Activated CD4-positive, alpha-beta T cell treated with anti-CD3 and anti-CD28 coated beads for 4 hours (primary cell): Measurements from ENCODE around the gene LAMC3.
"Not testable (repeated sequence)": the region's sequence is repeated elsewhere in the genome, so short reads cannot be mapped to it uniquely, and the experiment has no call there.

ENCODE experiments used
- DNase-seq, 2 donors: peaks; one replicate each; pipeline ENCODE4 v3.0.0-alpha.2; 2020

The LAMC3 gene

GRCh38 chr9:131082774-131083512, 74.0 kb downstream of the LAMC3 start:
- no peak for DNase-seq

- no peak for DNase-seq
Measured at GRCh38 chr9:131084661-131085369, 75.8 kb downstream of the LAMC3 start.

- no peak for DNase-seq
Measured at GRCh38 chr9:131085370-131086122, 76.6 kb downstream of the LAMC3 start.

- no peak for DNase-seq
Measured at GRCh38 chr9:131087354-131087893, 78.5 kb downstream of the LAMC3 start.

DNA sequence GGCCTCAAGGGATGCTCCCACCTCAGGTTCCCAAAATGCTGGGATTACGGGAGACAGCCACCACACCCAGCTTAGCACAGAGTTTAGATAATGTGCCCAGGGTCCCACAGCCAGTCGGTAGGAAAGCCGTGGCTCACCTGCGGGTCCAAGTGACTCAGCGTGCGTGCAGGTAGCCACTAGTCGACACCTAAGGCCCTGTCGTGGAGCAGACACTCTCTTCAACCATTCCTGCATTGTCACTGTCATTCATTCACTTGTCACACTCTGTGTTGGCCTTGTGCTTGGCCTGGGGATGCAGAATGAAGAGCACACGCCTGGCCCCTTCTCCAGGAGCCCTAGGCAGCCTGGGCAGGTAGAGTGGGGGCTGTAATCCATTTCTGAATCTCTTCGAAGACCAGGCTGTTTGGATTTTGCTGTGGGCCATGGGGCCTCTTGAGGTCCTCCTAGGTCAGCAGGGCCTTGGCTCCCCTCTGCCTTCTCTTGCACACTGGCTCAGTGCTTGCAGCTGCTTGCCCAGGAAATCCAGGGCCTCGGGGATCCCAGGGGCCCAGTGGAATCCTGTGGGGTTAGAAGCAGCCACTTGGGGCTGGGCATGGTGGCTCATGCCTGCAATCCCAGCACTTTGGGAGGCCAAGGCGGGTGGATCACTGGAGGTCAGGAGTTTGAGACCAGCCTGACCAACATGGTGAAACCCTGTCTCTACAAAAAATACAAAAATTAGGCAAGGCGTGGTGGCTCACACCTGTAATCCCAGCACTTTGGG, 81.2 kb downstream of the LAMC3 start:
- no peak for DNase-seq

DNA sequence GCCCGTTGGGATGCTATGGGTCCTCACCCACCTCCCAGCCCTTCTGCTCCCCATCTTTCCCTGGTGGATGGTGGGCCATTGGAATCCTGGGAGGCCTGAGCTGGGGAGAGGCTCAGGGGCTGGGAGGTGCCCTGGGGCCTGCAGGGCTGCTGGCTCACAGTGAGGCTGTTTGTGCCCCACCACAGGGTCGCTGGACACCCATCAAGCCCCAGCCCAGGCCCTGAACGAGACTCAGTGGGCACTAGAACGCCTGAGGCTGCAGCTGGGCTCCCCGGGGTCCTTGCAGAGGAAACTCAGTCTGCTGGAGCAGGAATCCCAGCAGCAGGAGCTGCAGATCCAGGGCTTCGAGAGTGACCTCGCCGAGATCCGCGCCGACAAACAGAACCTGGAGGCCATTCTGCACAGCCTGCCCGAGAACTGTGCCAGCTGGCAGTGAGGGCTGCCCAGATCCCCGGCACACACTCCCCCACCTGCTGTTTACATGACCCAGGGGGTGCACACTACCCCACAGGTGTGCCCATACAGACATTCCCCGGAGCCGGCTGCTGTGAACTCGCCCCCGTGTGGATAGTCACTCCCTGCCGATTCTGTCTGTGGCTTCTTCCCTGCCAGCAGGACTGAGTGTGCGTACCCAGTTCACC, 82.5 kb downstream of the LAMC3 start:
- DNase-seq: no peak

DNA sequence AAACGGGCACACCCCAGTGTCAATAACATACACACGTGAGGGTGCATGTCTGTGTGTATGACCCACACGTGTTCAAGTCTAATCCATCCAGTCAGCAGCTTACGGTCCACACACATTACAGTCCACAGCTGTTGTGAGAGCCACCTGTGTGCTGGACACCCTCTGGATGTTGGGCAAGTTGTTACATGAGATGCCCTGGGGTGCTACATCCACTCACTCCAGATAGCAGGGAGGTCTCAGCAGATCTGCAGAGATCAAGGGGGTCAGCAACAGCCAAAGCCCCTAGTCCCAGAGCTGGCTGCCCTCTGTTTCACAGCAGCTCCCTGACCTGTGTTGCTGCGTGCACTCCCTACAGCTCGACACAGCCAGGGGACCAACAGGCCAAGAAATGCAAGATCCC, 83.1 kb downstream of the LAMC3 start:
- DNase-seq: no peak

DNA sequence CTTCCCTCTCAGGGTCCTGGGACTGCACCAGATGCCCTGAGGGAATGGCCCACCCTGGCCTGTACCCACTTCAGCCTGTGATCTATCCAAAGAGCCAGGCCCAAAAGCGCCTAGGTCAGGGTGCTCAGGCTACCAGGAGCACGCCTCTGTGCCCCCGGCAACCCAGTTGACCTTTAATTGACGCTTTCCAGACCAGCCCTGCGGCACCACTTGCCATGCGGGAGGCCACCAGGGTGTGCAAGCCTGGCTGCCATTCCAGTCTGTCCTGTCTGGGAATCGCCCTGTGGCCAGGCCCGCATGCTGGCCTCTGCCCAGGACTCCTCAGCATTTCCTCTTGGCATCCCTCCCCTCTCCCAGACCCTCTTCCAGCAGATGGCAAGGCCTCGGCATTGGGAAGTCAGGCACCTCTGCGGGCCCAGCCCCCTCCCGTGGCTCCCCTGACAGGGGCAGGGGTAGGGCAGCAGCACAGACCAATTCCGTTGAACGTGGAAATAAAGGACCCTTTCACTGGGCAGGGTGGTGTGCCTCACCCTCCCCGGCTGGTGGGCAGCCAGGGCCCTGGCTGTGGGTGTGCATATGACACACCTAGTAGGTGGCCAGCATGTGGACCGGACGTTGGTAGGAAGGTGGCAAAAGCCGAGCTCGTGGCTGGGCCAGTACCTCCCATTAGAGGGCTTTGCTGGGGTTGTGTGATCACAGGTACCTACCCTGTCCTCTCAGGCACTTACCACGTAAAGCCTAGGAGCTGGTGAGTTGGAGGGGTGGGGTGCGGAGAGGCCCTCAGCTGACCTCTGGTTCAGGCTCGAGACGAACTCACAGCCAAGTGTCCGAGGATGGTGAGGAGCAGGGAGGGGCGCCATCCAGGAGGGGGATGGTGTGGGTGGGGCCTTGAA, 83.8 kb downstream of the LAMC3 start:
- no peak for DNase-seq

- DNase-seq: no peak
Measured at GRCh38 chr9:131094015-131094414, 85.0 kb downstream of the LAMC3 start.

DNA sequence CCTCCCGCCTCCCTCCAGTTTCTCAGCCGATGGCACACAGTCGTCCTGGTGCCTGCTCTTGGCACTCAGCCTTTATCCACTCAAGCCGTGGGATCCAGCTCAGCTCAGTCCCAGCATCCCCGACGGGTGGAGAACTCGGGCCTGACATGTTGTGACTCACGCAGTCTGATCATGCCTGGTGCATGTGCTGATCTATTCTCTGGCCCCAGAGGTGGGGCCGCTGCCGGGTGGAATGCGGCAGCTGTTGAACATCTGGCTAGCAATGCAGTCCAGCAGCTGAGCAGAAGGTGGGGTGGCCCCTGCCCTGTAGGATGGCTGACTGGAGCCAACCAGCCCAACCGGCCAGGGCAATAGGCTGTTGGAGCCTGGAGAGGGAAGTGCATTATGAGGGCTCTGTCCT, 85.6 kb downstream of the LAMC3 start:
- DNase-seq: no peak

- DNase-seq: no peak
Measured at GRCh38 chr9:131095666-131096268, 86.8 kb downstream of the LAMC3 start.

GRCh38 chr9:131096269-131097125, 87.5 kb downstream of the LAMC3 start, which contains the start of gene AIF1L:
TSS of gene AIF1L (plus strand) at chr9:131096531. CDS start at chr9:131096630, 99 bp downstream.
- peak; percentile 18 to 45 for DNase-seq

DNA sequence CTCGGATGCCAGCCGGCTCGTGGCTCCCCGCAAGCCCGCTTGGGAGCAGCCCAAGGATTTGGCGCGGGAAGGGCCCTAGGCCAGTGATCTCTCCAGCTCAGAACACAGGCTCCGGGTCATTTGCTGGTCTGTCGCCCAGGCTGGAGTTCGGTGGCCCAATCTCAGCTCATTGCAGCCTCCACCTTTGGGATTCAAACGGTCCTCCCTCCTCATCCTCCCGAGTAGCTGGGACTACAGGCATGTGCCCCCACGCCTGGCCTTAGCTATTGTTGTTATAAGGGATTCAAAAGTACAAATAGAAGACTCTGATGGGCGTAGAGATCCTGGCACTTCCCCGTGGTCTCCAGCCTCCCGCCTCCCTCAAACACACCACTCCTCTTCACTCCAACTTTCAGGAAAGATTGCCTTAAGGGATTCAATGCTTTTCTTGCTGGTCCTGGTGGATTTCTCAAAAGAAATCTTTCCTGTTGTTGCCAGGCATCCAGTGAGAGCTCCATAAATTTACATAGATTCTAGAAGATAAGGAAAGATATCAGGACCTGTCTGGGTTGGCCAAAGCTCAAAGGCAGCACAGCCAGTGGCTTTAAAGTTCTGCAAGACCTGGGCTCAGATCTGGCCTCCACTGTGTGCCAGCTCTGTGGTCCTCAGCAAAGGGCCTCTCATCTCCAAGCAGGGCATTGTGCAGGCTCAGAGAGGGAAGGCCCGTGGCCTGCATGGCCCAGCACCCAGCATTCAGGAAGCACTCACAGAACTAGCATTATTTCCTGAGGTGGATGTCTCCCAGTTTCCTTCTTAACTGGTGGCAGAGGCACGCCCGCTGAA, 88.4 kb downstream of the LAMC3 start:
- DNase-seq: no peak

GRCh38 chr9:131097948-131098278, 88.9 kb downstream of the LAMC3 start:
- DNase-seq: no peak

DNA sequence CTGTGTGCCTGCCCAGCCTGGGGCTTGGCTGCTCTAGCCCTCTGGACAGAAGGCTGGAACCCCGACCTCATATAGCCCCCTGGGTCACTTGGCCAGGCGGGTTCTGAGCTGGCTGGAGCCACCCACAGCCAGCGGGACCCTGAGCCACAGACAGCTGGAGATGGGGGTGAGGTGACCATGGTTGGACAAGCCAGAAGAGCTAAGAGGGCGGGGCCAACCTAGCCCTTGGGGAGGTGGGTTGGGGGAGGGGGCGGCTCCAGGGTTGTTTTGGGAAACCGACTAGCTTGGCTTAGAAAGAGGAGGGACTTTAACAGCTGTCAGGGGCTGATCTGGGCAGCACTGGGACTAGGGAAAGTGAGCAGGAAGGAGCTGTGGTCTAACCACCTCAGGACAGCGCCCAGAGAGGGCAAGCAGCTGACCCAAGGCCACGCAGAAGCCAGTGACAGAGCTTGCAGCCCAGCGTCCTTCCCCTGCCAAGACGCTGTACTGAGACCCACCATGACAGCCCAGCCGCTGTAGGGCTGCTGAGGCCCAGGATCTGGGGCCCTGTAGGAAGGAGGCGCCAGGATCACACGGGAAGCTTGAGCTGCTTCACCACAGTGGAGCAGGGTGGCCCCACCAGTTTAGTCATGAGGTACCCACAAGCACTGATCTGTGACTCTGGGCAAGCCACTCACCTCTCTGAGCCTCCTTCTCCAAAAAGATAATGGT, 89.6 kb downstream of the LAMC3 start:
- DNase-seq: no peak

DNA sequence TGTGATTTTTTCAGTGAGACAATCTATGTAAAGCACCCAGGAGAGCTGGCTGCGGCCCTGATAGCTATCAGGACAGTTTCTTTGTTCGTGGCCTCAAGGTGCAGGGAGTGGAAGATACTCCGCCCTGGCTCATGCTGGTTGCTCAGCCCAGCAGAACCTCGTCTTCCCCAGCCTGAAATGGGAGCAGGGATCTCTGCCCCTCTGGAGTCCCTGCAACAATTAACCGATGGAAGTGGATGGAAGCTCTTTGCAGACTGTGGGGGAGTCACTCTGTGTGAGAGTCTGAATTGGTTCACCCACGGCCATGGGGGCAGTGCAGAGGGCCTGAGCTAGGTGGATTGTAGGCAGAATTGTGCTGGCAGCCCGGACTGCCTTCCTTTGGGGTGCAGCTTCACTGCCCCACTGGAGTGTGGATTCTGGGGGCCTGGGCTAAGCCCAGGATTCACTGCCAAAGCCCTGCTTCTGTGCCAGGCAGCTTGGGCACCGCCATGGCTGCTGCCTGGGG, 90.2 kb downstream of the LAMC3 start:
- DNase-seq: no peak

GRCh38 chr9:131099845-131100244, 90.9 kb downstream of the LAMC3 start:
- not testable (repeated sequence) for DNase-seq

GRCh38 chr9:131100445-131100844, 91.5 kb downstream of the LAMC3 start:
- DNase-seq: no peak
